Measurements from ENCODE around the gene HTRA1. TPM values are rescaled to one million over a fixed set of nuclear protein-coding genes. Genes with fewer than 3 reads are reported as not detected.

Gene HTRA1
- total and polyA plus RNA-seq, 2 donors (not counting 1 experiment from before 2014, with no cell fraction given): 109 to 216 TPM

DNA sequence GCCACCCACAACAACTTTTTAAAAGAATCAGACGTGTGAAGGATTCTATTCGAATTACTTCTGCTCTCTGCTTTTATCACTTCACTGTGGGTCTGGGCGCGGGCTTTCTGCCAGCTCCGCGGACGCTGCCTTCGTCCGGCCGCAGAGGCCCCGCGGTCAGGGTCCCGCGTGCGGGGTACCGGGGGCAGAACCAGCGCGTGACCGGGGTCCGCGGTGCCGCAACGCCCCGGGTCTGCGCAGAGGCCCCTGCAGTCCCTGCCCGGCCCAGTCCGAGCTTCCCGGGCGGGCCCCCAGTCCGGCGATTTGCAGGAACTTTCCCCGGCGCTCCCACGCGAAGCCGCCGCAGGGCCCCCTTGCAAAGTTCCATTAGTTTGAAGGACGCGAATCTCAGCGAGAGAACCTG lies 461 bp upstream of the HTRA1 start:
- Histone ChIP-seq H3K9ac (ENCODE audit: insufficient read depth, low read length) (peak overlapping the region; percentile 46), H3K27me3 (ENCODE audit: control insufficient read depth, insufficient read depth, low read length) (peaks cover 3% of the 10 kb centered on the region), H3K79me2 (ENCODE audit: control insufficient read depth, insufficient read depth, low read length) (peaks cover 15% of the 10 kb centered on the region), H3K4me2 (ENCODE audit: extremely low read depth, insufficient read depth, low read length) (peak overlapping the region; percentile 88), H2AFZ (ENCODE audit: low read length) (peak overlapping the region; percentile 1), H3K9me3 (ENCODE audit: control insufficient read depth, insufficient read depth, low read depth, low read length) (no peaks in the 10 kb centered on the region), H4K20me1 (ENCODE audit: control insufficient read depth, extremely low read depth, insufficient read depth, low read length) (no peaks in the 10 kb centered on the region), H3K4me1 (ENCODE audit: control insufficient read depth, extremely low read depth, insufficient read depth, low read length) (peaks cover 8% of the 10 kb centered on the region), H3K27ac (ENCODE audit: insufficient read depth, low read length) (no peak overlapping the region), H3K36me3 (ENCODE audit: control insufficient read depth, insufficient read depth, low read length) (no peaks in the 10 kb centered on the region), H3K4me3 (replicated peaks in 1 of 4; ENCODE audit: control extremely low read depth in 1 of 4, insufficient read depth in 1 of 4, low read depth in 3 of 4, low read length in 4 of 4) (peak overlapping the region; percentile 24 to 70 (median 46))
- TF ChIP-seq EZH2 (IDR thresholded peaks at IDR 0.05; ENCODE audit: low read length, missing control alignments): no peak
- TF ChIP-seq, protein P1, sequence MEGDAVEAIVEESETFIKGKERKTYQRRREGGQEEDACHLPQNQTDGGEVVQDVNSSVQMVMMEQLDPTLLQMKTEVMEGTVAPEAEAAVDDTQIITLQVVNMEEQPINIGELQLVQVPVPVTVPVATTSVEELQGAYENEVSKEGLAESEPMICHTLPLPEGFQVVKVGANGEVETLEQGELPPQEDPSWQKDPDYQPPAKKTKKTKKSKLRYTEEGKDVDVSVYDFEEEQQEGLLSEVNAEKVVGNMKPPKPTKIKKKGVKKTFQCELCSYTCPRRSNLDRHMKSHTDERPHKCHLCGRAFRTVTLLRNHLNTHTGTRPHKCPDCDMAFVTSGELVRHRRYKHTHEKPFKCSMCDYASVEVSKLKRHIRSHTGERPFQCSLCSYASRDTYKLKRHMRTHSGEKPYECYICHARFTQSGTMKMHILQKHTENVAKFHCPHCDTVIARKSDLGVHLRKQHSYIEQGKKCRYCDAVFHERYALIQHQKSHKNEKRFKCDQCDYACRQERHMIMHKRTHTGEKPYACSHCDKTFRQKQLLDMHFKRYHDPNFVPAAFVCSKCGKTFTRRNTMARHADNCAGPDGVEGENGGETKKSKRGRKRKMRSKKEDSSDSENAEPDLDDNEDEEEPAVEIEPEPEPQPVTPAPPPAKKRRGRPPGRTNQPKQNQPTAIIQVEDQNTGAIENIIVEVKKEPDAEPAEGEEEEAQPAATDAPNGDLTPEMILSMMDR (conservative IDR thresholded peaks at IDR 0.05 in 1 of 2, IDR thresholded peaks at IDR 0.05 in 1 of 2; ENCODE audit: low read depth in 1 of 2, low read length in 2 of 2): no peak
- peak in 1 of 2 donors; percentile 12 for DNase-seq (ENCODE audit: low read depth in 2 of 2)

DNA sequence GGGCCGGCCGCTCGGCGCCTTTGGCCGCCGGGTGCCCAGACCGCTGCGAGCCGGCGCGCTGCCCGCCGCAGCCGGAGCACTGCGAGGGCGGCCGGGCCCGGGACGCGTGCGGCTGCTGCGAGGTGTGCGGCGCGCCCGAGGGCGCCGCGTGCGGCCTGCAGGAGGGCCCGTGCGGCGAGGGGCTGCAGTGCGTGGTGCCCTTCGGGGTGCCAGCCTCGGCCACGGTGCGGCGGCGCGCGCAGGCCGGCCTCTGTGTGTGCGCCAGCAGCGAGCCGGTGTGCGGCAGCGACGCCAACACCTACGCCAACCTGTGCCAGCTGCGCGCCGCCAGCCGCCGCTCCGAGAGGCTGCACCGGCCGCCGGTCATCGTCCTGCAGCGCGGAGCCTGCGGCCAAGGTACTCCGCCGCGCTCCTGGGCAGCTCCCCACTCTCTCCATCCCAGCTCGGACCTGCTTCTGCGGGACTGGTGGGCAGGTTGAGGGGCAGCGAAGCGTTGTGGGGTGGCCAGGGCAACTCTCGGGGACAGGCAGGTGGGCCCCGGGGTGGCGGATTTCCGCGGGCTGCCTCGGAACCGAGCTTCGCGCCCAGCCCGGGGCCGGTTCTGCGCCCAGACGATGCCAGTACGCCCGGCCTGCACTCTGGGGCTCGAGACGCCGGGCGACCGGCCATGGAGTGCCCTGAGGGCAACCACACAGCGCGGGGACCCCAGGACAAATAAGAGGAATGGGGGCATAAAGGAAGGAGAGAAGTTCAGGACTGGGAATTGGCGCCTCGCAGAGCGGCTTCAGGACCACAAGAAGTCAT lies 578 bp downstream of the HTRA1 start:
- H3K4me3 ChIP-seq (replicated peaks in 1 of 4; ENCODE audit: control extremely low read depth in 1 of 4, insufficient read depth in 1 of 4, low read depth in 3 of 4, low read length in 4 of 4): peak overlapping the region; percentile 51 to 89 (median 76)
- DNase-seq (ENCODE audit: low read depth in 2 of 2): peak in 1 of 2 donors; percentile 39
- H3K4me1 ChIP-seq (ENCODE audit: control insufficient read depth, extremely low read depth, insufficient read depth, low read length): peaks cover 8% of the 10 kb centered on the region
- peak overlapping the region; percentile 69 for H3K9ac ChIP-seq (ENCODE audit: insufficient read depth, low read length)
- H2AFZ ChIP-seq (ENCODE audit: low read length): peak overlapping the region; percentile 7
- H3K27me3 ChIP-seq (ENCODE audit: control insufficient read depth, insufficient read depth, low read length): peaks cover under 1% of the 10 kb centered on the region
- no peak for TF ChIP-seq EZH2 (IDR thresholded peaks at IDR 0.05; ENCODE audit: low read length, missing control alignments)
- TF ChIP-seq, protein P1 (conservative IDR thresholded peaks at IDR 0.05 in 1 of 2, IDR thresholded peaks at IDR 0.05 in 1 of 2; ENCODE audit: low read depth in 1 of 2, low read length in 2 of 2): no peak
- H3K27ac ChIP-seq (ENCODE audit: insufficient read depth, low read length): peak overlapping the region; percentile 56
- no peaks in the 10 kb centered on the region for H3K9me3 ChIP-seq (ENCODE audit: control insufficient read depth, insufficient read depth, low read depth, low read length)
- no peaks in the 10 kb centered on the region for H3K36me3 ChIP-seq (ENCODE audit: control insufficient read depth, insufficient read depth, low read length)
- H4K20me1 ChIP-seq (ENCODE audit: control insufficient read depth, extremely low read depth, insufficient read depth, low read length): no peaks in the 10 kb centered on the region
- peak overlapping the region; percentile 98 for H3K4me2 ChIP-seq (ENCODE audit: extremely low read depth, insufficient read depth, low read length)
- H3K79me2 ChIP-seq (ENCODE audit: control insufficient read depth, insufficient read depth, low read length): peaks cover 15% of the 10 kb centered on the region

DNA sequence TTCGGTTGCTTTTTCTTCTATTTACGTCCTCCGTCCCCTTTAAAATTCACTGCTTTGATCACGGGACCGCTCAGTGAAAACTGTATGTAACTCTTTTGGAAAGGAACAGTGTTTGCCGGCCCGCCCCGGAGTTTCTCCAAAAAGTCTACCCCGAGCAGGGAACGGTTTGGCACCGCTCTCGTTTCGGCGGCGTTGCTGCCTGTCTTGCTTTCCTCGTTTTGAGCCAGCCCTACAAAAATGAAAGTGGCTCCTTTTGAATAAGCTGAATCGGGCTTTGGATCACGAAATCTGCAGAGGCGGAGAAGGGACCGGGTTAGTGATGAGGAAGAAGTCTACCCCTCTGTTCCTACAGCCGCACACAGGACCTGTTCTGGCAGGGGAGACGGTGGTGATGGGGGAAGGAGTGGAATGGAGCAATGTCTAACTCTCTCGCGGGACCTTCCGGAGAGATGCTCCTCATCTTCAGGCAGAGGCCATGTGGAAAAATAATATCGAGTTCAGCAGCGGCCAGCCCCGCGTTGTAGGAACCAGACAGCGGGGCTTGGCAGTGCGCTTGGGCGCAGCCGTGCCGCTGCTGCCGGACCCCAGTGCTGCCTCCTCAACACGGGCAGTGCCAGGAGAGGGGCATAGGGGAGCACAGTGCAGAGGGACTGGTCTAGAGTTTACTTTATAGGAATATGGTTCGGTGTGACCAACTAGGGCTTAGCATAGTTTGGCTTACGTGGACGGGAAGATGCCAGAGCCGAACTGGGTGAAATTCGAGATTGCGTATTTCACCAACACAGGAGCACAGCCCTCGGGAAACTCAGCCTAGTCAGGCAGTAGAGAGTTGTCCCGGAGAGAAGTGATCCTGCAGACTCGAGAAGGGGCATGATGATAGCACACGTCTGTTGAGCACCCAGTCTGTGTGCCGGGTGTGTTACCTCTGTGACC lies 1.4 kb downstream of the HTRA1 start:
- H2AFZ ChIP-seq (ENCODE audit: low read length): peak overlapping the region; percentile 7
- H3K27me3 ChIP-seq (ENCODE audit: control insufficient read depth, insufficient read depth, low read length): no peaks in the 10 kb centered on the region
- peak overlapping the region; percentile 69 for H3K9ac ChIP-seq (ENCODE audit: insufficient read depth, low read length)
- peaks cover 8% of the 10 kb centered on the region for H3K4me1 ChIP-seq (ENCODE audit: control insufficient read depth, extremely low read depth, insufficient read depth, low read length)
- no peaks in the 10 kb centered on the region for H4K20me1 ChIP-seq (ENCODE audit: control insufficient read depth, extremely low read depth, insufficient read depth, low read length)
- DNase-seq (ENCODE audit: low read depth in 2 of 2): peak; percentile 53 to 66
- H3K36me3 ChIP-seq (ENCODE audit: control insufficient read depth, insufficient read depth, low read length): no peaks in the 10 kb centered on the region
- peaks cover 15% of the 10 kb centered on the region for H3K79me2 ChIP-seq (ENCODE audit: control insufficient read depth, insufficient read depth, low read length)
- peak overlapping the region; percentile 98 for H3K4me2 ChIP-seq (ENCODE audit: extremely low read depth, insufficient read depth, low read length)
- no peaks in the 10 kb centered on the region for H3K9me3 ChIP-seq (ENCODE audit: control insufficient read depth, insufficient read depth, low read depth, low read length)
- TF ChIP-seq, protein P1 (conservative IDR thresholded peaks at IDR 0.05 in 1 of 2, IDR thresholded peaks at IDR 0.05 in 1 of 2; ENCODE audit: low read depth in 1 of 2, low read length in 2 of 2): no peak
- TF ChIP-seq EZH2 (IDR thresholded peaks at IDR 0.05; ENCODE audit: low read length, missing control alignments): no peak
- peak overlapping the region; percentile 51 to 89 (median 76) for H3K4me3 ChIP-seq (replicated peaks in 1 of 4; ENCODE audit: control extremely low read depth in 1 of 4, insufficient read depth in 1 of 4, low read depth in 3 of 4, low read length in 4 of 4)
- H3K27ac ChIP-seq (ENCODE audit: insufficient read depth, low read length): peak overlapping the region; percentile 56
